Measurements from ENCODE around the gene SLC12A3. TPM values are rescaled to one million over a fixed set of nuclear protein-coding genes. Genes with fewer than 3 reads are reported as not detected.

Gene SLC12A3
- total and polyA plus RNA-seq, 2 of the 4 experiments (the other 2 are of a cell fraction), result not detected

DNA sequence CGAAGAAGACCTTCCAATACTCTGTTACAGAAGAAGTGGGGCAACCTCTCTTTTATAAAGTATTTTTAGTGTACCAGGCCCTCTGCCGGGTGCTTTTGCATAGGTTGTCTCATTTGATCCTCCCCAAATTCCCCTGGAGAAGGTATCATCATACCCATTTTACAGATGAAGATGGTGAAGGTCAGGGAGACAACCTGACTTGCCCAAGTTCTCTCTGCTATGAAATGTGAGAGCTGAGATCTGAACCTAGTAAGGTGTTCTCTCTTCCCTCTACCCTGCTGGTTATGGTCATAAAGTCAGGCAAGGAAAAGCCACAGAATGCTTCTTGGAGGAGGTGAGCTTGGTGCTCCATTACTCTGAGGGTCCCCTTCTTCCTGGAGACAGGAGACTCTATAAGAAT, 38.9 kb downstream of the SLC12A3 start:
- Histone ChIP-seq H4K8ac (ENCODE audit: low read depth in 2 of 2, low read length in 2 of 2) (no peak overlapping the region), H3K56ac (ENCODE audit: extremely low read depth, insufficient read depth, low read length) (no peak overlapping the region), H4K20me1 (ENCODE audit: insufficient read depth, low read length) (no peaks in the 10 kb centered on the region), H4K5ac (ENCODE audit: low read depth, low read length) (no peak overlapping the region), H3K4ac (ENCODE audit: low read depth, low read length) (no peak overlapping the region), H3K79me1 (ENCODE audit: low read depth in 1 of 2, low read length in 2 of 2) (no peaks in the 10 kb centered on the region), H2BK20ac (ENCODE audit: low read depth, low read length) (no peak overlapping the region), H2AFZ (replicated peaks; ENCODE audit: low read length, poor library complexity) (no peak overlapping the region), H3K14ac (replicated peaks; ENCODE audit: low read depth, low read length) (no peak overlapping the region), H3K9me1 (ENCODE audit: insufficient read depth, low read length) (no peaks in the 10 kb centered on the region; the same call in 1 of the 2 replicates), H3K23ac (ENCODE audit: low read depth, low read length) (no peak overlapping the region), H3K4me1 (ENCODE audit: control insufficient read depth, insufficient read depth, low read length) (no peaks in the 10 kb centered on the region), H2BK120ac (ENCODE audit: low read depth, low read length) (no peak overlapping the region), H3K4me3 (ENCODE audit: insufficient read depth, low read depth, low read length) (no peak overlapping the region), H2BK5ac (ENCODE audit: low read depth, low read length, poor library complexity, severe bottlenecking) (no peak overlapping the region), H2AK5ac (ENCODE audit: low read depth, low read length) (no peak overlapping the region), H3K9ac (ENCODE audit: low read depth, low read length) (no peak overlapping the region), H2AK9ac (replicated peaks; ENCODE audit: low read depth, low read length, poor library complexity) (no peak overlapping the region), H3K27ac (ENCODE audit: insufficient read depth, low read length) (no peak overlapping the region), H3K36me3 (ENCODE audit: control insufficient read depth, insufficient read depth, low read length) (no peaks in the 10 kb centered on the region), H3K4me2 (ENCODE audit: low read depth, low read length) (no peak overlapping the region), H4K91ac (ENCODE audit: insufficient read depth, low read depth, low read length) (no peak overlapping the region), H3K9me3 (ENCODE audit: control insufficient read depth, insufficient read depth, low read length) (no peaks in the 10 kb centered on the region), H3K27me3 (ENCODE audit: control insufficient read depth, insufficient read depth, low read length) (peaks cover 24% of the 10 kb centered on the region), H2BK15ac (ENCODE audit: low read depth, low read length) (no peak overlapping the region), H3K18ac (ENCODE audit: low read depth, low read length) (no peak overlapping the region)
- CTCF ChIA-PET, result no interaction called here
- in situ Hi-C loops (cut with MboI; ENCODE audit: low sequenced_read_pairs), result no loop called here
- no CpG with 5 or more reads among the region's 2 CpGs for WGBS, 2 experiments (ENCODE audit: extremely low coverage in 2 of 2, insufficient read length in 1 of 2)
- intact Hi-C loops (cut with micrococcal nuclease), result no loop called here
- POLR2A ChIA-PET (ENCODE audit: unreplicated experiment), result no interaction called here
- dilution Hi-C loops (cut with HindIII; ENCODE audit: low sequenced_read_pairs, unreplicated experiment), result no loop called here
- BruUV-seq (replicated peaks), result no TSS peak
- DNase-seq (no peak), ATAC-seq (ENCODE audit: low read depth) (no peak)
- TF ChIP-seq, protein P1, sequence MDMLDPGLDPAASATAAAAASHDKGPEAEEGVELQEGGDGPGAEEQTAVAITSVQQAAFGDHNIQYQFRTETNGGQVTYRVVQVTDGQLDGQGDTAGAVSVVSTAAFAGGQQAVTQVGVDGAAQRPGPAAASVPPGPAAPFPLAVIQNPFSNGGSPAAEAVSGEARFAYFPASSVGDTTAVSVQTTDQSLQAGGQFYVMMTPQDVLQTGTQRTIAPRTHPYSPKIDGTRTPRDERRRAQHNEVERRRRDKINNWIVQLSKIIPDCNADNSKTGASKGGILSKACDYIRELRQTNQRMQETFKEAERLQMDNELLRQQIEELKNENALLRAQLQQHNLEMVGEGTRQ (IDR thresholded peaks at IDR 0.05; ENCODE audit: low read depth, low read length), result no peak
- TF ChIP-seq CHD1 (IDR thresholded peaks at IDR 0.05; ENCODE audit: low read depth, low read length) (no peak), FOS (IDR thresholded peaks at IDR 0.05; ENCODE audit: low read depth, low read length) (no peak), MXI1 (IDR thresholded peaks at IDR 0.05; ENCODE audit: borderline replicate concordance, low read depth, low read length) (no peak)
- TF ChIP-seq, protein P2, sequence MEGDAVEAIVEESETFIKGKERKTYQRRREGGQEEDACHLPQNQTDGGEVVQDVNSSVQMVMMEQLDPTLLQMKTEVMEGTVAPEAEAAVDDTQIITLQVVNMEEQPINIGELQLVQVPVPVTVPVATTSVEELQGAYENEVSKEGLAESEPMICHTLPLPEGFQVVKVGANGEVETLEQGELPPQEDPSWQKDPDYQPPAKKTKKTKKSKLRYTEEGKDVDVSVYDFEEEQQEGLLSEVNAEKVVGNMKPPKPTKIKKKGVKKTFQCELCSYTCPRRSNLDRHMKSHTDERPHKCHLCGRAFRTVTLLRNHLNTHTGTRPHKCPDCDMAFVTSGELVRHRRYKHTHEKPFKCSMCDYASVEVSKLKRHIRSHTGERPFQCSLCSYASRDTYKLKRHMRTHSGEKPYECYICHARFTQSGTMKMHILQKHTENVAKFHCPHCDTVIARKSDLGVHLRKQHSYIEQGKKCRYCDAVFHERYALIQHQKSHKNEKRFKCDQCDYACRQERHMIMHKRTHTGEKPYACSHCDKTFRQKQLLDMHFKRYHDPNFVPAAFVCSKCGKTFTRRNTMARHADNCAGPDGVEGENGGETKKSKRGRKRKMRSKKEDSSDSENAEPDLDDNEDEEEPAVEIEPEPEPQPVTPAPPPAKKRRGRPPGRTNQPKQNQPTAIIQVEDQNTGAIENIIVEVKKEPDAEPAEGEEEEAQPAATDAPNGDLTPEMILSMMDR (conservative IDR thresholded peaks at IDR 0.05; ENCODE audit: low read depth, low read length), result no peak
- TF ChIP-seq, protein P3, sequence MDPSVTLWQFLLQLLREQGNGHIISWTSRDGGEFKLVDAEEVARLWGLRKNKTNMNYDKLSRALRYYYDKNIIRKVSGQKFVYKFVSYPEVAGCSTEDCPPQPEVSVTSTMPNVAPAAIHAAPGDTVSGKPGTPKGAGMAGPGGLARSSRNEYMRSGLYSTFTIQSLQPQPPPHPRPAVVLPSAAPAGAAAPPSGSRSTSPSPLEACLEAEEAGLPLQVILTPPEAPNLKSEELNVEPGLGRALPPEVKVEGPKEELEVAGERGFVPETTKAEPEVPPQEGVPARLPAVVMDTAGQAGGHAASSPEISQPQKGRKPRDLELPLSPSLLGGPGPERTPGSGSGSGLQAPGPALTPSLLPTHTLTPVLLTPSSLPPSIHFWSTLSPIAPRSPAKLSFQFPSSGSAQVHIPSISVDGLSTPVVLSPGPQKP (IDR thresholded peaks at IDR 0.05; ENCODE audit: borderline replicate concordance, low read depth, low read length), result no peak
